H1 (cell line): Measurements from ENCODE around the gene NPTX1. TPM values are rescaled to one million over a fixed set of nuclear protein-coding genes. Genes with fewer than 3 reads are reported as not detected.

Experiments used
- NRF1 ChIP-seq: IDR thresholded peaks from 2 replicates; pipeline ENCODE4 v1.6.1; 2011; ENCODE audit warnings: mild to moderate bottlenecking, low read depth, low read length, improper control_type of control experiment
- SUZ12 ChIP-seq: fragments of 200-600 bp; sonication (generic); IDR thresholded peaks from 2 replicates; pipeline ENCODE4 v1.6.1; 2012; ENCODE audit warnings: mild to moderate bottlenecking, inconsistent platforms, low read length, moderate library complexity, mixed read lengths
- TEAD4 ChIP-seq: IDR thresholded peaks from 2 replicates; pipeline ENCODE4 v1.6.1; 2012; ENCODE audit warnings: low read depth, low read length, inconsistent platforms, mixed read lengths
- polyA plus RNA-seq, 7 experiments: library from polyadenylated mRNA; depleted of rRNA in 3 of 7; stranded (reverse) in 5 of 7; unstranded in 2 of 7; fragments of >200 nt in 5 of 7; fragments of 200-250 nt in 2 of 7; gene quantifications; 1 replicate in 5 of 7; 2 replicates in 1 of 7; 4 replicates in 1 of 7; pipeline versions ENCODE4 v1.2.1 to v1.2.3, GENCODE V29; 2011 to 2013; ENCODE audit warnings: missing spikeins in 2 of 7, mixed read lengths in 2 of 7
- total RNA-seq: library from RNA; stranded (reverse); fragmentation: NEBNext Ultra II Directional; extraction: Animal tissue kit (Norgen Biotek cat#: 25700); gene quantifications from 2 replicates; pipeline ENCODE4 v1.2.1, GENCODE V29; 2021

Gene NPTX1
- total and polyA plus RNA-seq, 2 of the 8 experiments (the other 6 are each of a cell fraction or from before 2014, with no cell fraction given): 12.0 to 17.9 TPM

- TF ChIP-seq TEAD4 (peak; percentile 68), NRF1 (no peak), SUZ12 (no peak)
- TF ChIP-seq, all 59 proteins: peak for 7
These were observed 49.6 kb downstream of the NPTX1 start (continued) for GRCh38 chr17:80426671-80427326.
